Measurements from ENCODE around the gene BAHD1. TPM values are rescaled to one million over a fixed set of nuclear protein-coding genes. Genes with fewer than 3 reads are reported as not detected.

Gene BAHD1
- total RNA-seq, 2 donors from 2014 or later, result 10.1 to 16.2 TPM

- Histone ChIP-seq H3K4me3 (peak overlapping the region in 1 of 2 donors; percentile 8), H3K36me3 (replicated peaks in 1 of 2; ENCODE audit: insufficient read depth in 1 of 2, low read depth in 2 of 2) (no peaks in the 10 kb centered on the region), H3K9me3 (no peaks in the 10 kb centered on the region), H3K27me3 (no peaks in the 10 kb centered on the region), H3K27ac (no peak overlapping the region), H3K4me1 (peaks cover 33% of the 10 kb centered on the region)
- DNase-seq, result peak in 3 of 4 donors; percentile 16 to 54 (median 47)
- TF ChIP-seq CTCF (IDR thresholded peaks at IDR 0.05) (no peak), POLR2A (IDR thresholded peaks at IDR 0.05) (no peak)
- ATAC-seq, result no peak
- WGBS, 2 donors, result 5 to 10% methylated on average over 8 to 35 of the region's 39 CpGs
- intact Hi-C loops (cut with DNase I), result no loop called here
These were observed 4.4 kb upstream of the BAHD1 start for GRCh38 chr15:40436116-40436891.

- Histone ChIP-seq H3K9me3 (no peaks in the 10 kb centered on the region), H3K27me3 (no peaks in the 10 kb centered on the region), H3K4me1 (peaks cover 35% of the 10 kb centered on the region), H3K27ac (no peak overlapping the region), H3K4me3 (no peak overlapping the region), H3K36me3 (replicated peaks in 1 of 2; ENCODE audit: insufficient read depth in 1 of 2, low read depth in 2 of 2) (no peaks in the 10 kb centered on the region)
- ATAC-seq, result no peak
- DNase-seq, result no peak
- TF ChIP-seq POLR2A (IDR thresholded peaks at IDR 0.05) (no peak), CTCF (IDR thresholded peaks at IDR 0.05) (no peak)
- intact Hi-C loops (cut with DNase I), result no loop called here
- WGBS, 2 donors, result 41 to 59% methylated on average over 16 to 17 of the region's 17 CpGs
These were observed 3.6 kb upstream of the BAHD1 start for GRCh38 chr15:40436892-40437751.

- Histone ChIP-seq H3K36me3 (replicated peaks in 1 of 2; ENCODE audit: insufficient read depth in 1 of 2, low read depth in 2 of 2) (no peaks in the 10 kb centered on the region), H3K4me3 (no peak overlapping the region), H3K4me1 (peaks cover 44% of the 10 kb centered on the region), H3K27ac (peak overlapping the region; percentile 71 to 87 (median 84)), H3K27me3 (no peaks in the 10 kb centered on the region), H3K9me3 (no peaks in the 10 kb centered on the region)
- intact Hi-C loops (cut with DNase I), result no loop called here
- DNase-seq (peak in 1 of 4 donors; percentile 27), ATAC-seq (no peak)
- no peak for TF ChIP-seq CTCF (IDR thresholded peaks at IDR 0.05)
- TF ChIP-seq POLR2A (IDR thresholded peaks at IDR 0.05), result no peak
- WGBS, 2 donors, result 70 to 80% methylated on average over 18 to 21 of the region's 21 CpGs
These were observed 2.7 kb upstream of the BAHD1 start for GRCh38 chr15:40437752-40438687.

GRCh38 chr15:40438712-40439111, 2.0 kb upstream of the BAHD1 start:
- 24 to 27% methylated on average over 10 to 12 of the region's 12 CpGs for WGBS, 2 donors

More at GRCh38 chr15:40438712-40439111, 2.0 kb upstream of the BAHD1 start:
- no peaks in the 10 kb centered on the region for H3K27me3 ChIP-seq
- peak overlapping the region; percentile 71 to 87 (median 84) for H3K27ac ChIP-seq
- H3K4me3 ChIP-seq, result no peak overlapping the region
- peaks cover 51% of the 10 kb centered on the region for H3K4me1 ChIP-seq
- DNase-seq (peak; percentile 57 to 72 (median 62)), ATAC-seq (no peak)
- no peaks in the 10 kb centered on the region for H3K9me3 ChIP-seq
- no peaks in the 10 kb centered on the region for H3K36me3 ChIP-seq (replicated peaks in 1 of 2; ENCODE audit: insufficient read depth in 1 of 2, low read depth in 2 of 2)
- intact Hi-C loops (cut with DNase I), result no loop called here
- TF ChIP-seq CTCF (IDR thresholded peaks at IDR 0.05) (no peak), POLR2A (IDR thresholded peaks at IDR 0.05) (no peak)

Measured in body of pancreas (tissue), 4 donors.